ENCODE data around the gene OGFOD1.

Gene OGFOD1

GRCh38 chr16:56493126-56493525, 41.8 kb downstream of the OGFOD1 start:
- CTCF ChIA-PET: no interaction called here
- no peak for DNase-seq (ENCODE audit: extremely low spot score)
- TF ChIP-seq CTCF (IDR thresholded peaks at IDR 0.05; ENCODE audit: control extremely low read depth, extremely low read depth, low read depth, missing control alignments): no peak
- POLR2A ChIA-PET: no interaction called here

GRCh38 chr16:56493815-56494214, 42.5 kb downstream of the OGFOD1 start:
- POLR2A ChIA-PET: no interaction called here
- TF ChIP-seq CTCF (IDR thresholded peaks at IDR 0.05; ENCODE audit: control extremely low read depth, extremely low read depth, low read depth, missing control alignments): no peak
- CTCF ChIA-PET: no interaction called here
- DNase-seq (ENCODE audit: extremely low spot score): no peak

GRCh38 chr16:56505181-56505580, 53.8 kb downstream of the OGFOD1 start:
- no peak for TF ChIP-seq CTCF (IDR thresholded peaks at IDR 0.05; ENCODE audit: control extremely low read depth, extremely low read depth, low read depth, missing control alignments)
- DNase-seq (ENCODE audit: extremely low spot score): no peak
- POLR2A ChIA-PET: no interaction called here
- CTCF ChIA-PET: interaction anchor here (1.1 to 1.8 kb wide), 2 partner anchors 9 to 12 kb away, joined by 4 to 7 read pairs; no protein-coding TSS in a partner anchor

- ChIA-PET POLR2A (no interaction called here), CTCF (interaction anchor here (0.9 to 1.8 kb wide), 4 partner anchors 10 to 195 kb away, joined by 3 to 4 read pairs (median 4); no protein-coding TSS in a partner anchor)
- no peak for DNase-seq (ENCODE audit: extremely low spot score)
- TF ChIP-seq CTCF (IDR thresholded peaks at IDR 0.05; ENCODE audit: control extremely low read depth, extremely low read depth, low read depth, missing control alignments): no peak
These were observed 55.6 kb downstream of the OGFOD1 start for GRCh38 chr16:56506941-56507340.

- DNase-seq (ENCODE audit: extremely low spot score): no peak
- POLR2A ChIA-PET: no interaction called here
- CTCF ChIA-PET: interaction anchor here (0.9 kb wide), 1 partner anchor 21 kb away, joined by 3 read pairs; no protein-coding TSS in a partner anchor
- no peak for TF ChIP-seq CTCF (IDR thresholded peaks at IDR 0.05; ENCODE audit: control extremely low read depth, extremely low read depth, low read depth, missing control alignments)
These were observed 59.2 kb downstream of the OGFOD1 start for GRCh38 chr16:56510544-56510943.

GRCh38 chr16:56512025-56512424, 60.7 kb downstream of the OGFOD1 start:
- POLR2A ChIA-PET: no interaction called here
- no peak for TF ChIP-seq CTCF (IDR thresholded peaks at IDR 0.05; ENCODE audit: control extremely low read depth, extremely low read depth, low read depth, missing control alignments)
- DNase-seq (ENCODE audit: extremely low spot score): no peak
- CTCF ChIA-PET: no interaction called here

- no peak for DNase-seq (ENCODE audit: extremely low spot score)
- no peak for TF ChIP-seq CTCF (IDR thresholded peaks at IDR 0.05; ENCODE audit: control extremely low read depth, extremely low read depth, low read depth, missing control alignments)
- POLR2A ChIA-PET: no interaction called here
- CTCF ChIA-PET: interaction anchor here (1.3 to 2.2 kb wide), 4 partner anchors 8 to 189 kb away, joined by 4 to 12 read pairs (median 6); no protein-coding TSS in a partner anchor
These were observed 61.7 kb downstream of the OGFOD1 start for GRCh38 chr16:56513091-56513490.

All from GM10248 (cell line).